Liver (tissue), 9 donors: ENCODE measurements around the gene RTN4R. TPM values are rescaled to one million over a fixed set of nuclear protein-coding genes. Genes with fewer than 3 reads are reported as not detected.
A peak's percentile ranks its signal among the peaks of the same experiment; 100 is the strongest.

ENCODE experiments used
- DNase-seq: peaks from one replicate; pipeline ENCODE4 v3.0.0-alpha.2; 2017; ENCODE audit warnings: low spot score
- H3K27ac ChIP-seq, 2 donors: one replicate each; pipeline ENCODE4 v1.7.0; 2013; ENCODE audit warnings: inconsistent platforms in 2 of 2, low read length in 2 of 2, control low read depth in 1 of 2, low read depth in 1 of 2, mild to moderate bottlenecking in 1 of 2
- H3K27me3 ChIP-seq, 4 donors: one replicate each; pipeline versions ENCODE4 v1.6.1 to v1.7.0; 2013; ENCODE audit warnings: low read length in 3 of 4, inconsistent platforms in 1 of 4, mild to moderate bottlenecking in 1 of 4, moderate library complexity in 1 of 4; ENCODE audit not compliant: control insufficient read depth in 4 of 4, insufficient read depth in 4 of 4
- H3K36me3 ChIP-seq, 4 donors: one replicate each; pipeline versions ENCODE4 v1.6.1 to v1.7.0; 2013; ENCODE audit warnings: low read length in 3 of 4, mild to moderate bottlenecking in 3 of 4, low read depth in 1 of 4, moderate library complexity in 1 of 4; ENCODE audit not compliant: control insufficient read depth in 4 of 4, insufficient read depth in 3 of 4
- H3K4me1 ChIP-seq, 4 donors: one replicate each; pipeline versions ENCODE4 v1.6.1 to v1.7.0; 2013; ENCODE audit warnings: low read length in 3 of 4, mild to moderate bottlenecking in 3 of 4, moderate library complexity in 1 of 4; ENCODE audit not compliant: control insufficient read depth in 4 of 4, insufficient read depth in 4 of 4
- H3K4me3 ChIP-seq, 3 donors: one replicate each; pipeline versions ENCODE4 v1.6.1 to v1.7.0; 2013; ENCODE audit warnings: low read length in 3 of 3, control low read depth in 1 of 3, low read depth in 1 of 3, mild to moderate bottlenecking in 1 of 3
- H3K9ac ChIP-seq, 2 donors: one replicate each; pipeline ENCODE4 v1.7.0; 2013; ENCODE audit warnings: low read length in 2 of 2, mild to moderate bottlenecking in 2 of 2, moderate library complexity in 2 of 2, control low read depth in 1 of 2, low read depth in 1 of 2
- H3K9me3 ChIP-seq, 4 donors: one replicate each; pipeline versions ENCODE4 v1.6.1 to v1.7.0; 2013; ENCODE audit warnings: low read length in 3 of 4; ENCODE audit not compliant: control insufficient read depth in 4 of 4
- EGR1 ChIP-seq, 2 donors: IDR thresholded peaks; 2 replicates each; pipeline ENCODE4 v1.6.1; 2016 to 2018; ENCODE audit warnings: antibody characterized with exemption in 2 of 2, low read depth in 2 of 2
- FOXA1 ChIP-seq: IDR thresholded peaks from 2 replicates; pipeline ENCODE4 v1.6.1; 2016; ENCODE audit warnings: antibody characterized with exemption
- FOXA2 ChIP-seq: IDR thresholded peaks from 2 replicates; pipeline ENCODE4 v1.6.1; 2016; ENCODE audit warnings: antibody characterized with exemption
- GABPA ChIP-seq, 2 donors: IDR thresholded peaks in 1 of 2; conservative IDR thresholded peaks in 1 of 2; 2 replicates each; pipeline ENCODE4 v1.6.1; 2016; ENCODE audit warnings: antibody characterized with exemption in 2 of 2, mild to moderate bottlenecking in 1 of 2, moderate library complexity in 1 of 2
- HNF4A ChIP-seq, 2 donors: conservative IDR thresholded peaks; 2 replicates each; pipeline ENCODE4 v1.6.1; 2016; ENCODE audit warnings: antibody characterized with exemption in 2 of 2, mild to moderate bottlenecking in 2 of 2
- HNF4G ChIP-seq: IDR thresholded peaks from 2 replicates; pipeline ENCODE4 v1.6.1; 2016; ENCODE audit warnings: antibody characterized with exemption
- JUND ChIP-seq, 2 donors: IDR thresholded peaks; 2 replicates each; pipeline ENCODE4 v1.6.1; 2016; ENCODE audit warnings: antibody characterized with exemption in 2 of 2
- NR2F2 ChIP-seq: IDR thresholded peaks from 2 replicates; pipeline ENCODE4 v1.6.1; 2016; ENCODE audit warnings: antibody characterized with exemption
- RAD21 ChIP-seq, 2 donors: IDR thresholded peaks; 2 replicates each; pipeline ENCODE4 v1.6.1; 2016; ENCODE audit warnings: antibody characterized with exemption in 2 of 2, mild to moderate bottlenecking in 2 of 2
- RXRA ChIP-seq, 2 donors: IDR thresholded peaks; 2 replicates each; pipeline ENCODE4 v1.6.1; 2017 to 2018; ENCODE audit warnings: antibody characterized with exemption in 2 of 2, mild to moderate bottlenecking in 1 of 2
- SP1 ChIP-seq: IDR thresholded peaks from 2 replicates; pipeline ENCODE4 v1.6.1; 2018; ENCODE audit warnings: antibody characterized with exemption, mild to moderate bottlenecking
- TAF1 ChIP-seq: conservative IDR thresholded peaks from 2 replicates; pipeline ENCODE4 v1.6.1; 2016; ENCODE audit warnings: antibody characterized with exemption, mild to moderate bottlenecking
- YY1 ChIP-seq: IDR thresholded peaks from 2 replicates; pipeline ENCODE4 v1.6.1; 2016; ENCODE audit warnings: antibody characterized with exemption, mild to moderate bottlenecking
- WGBS: extraction: QIAGEN DNeasy Blood & Tissue Kit; methylation state at CpG from one replicate; pipeline ENCODE4 v1.1.7; 2013; 5-methylcytosine and 5-hydroxymethylcytosine counted together
- polyA plus RNA-seq, 2 donors: library from polyadenylated mRNA; stranded (reverse) in 1 of 2; unstranded in 1 of 2; fragments of 200-250 nt in 1 of 2; fragments of >200 nt in 1 of 2; fragmentation: Nextera tagmentation in 1 of 2; extraction: Ambion mirVana in 1 of 2; gene quantifications; one replicate each; pipeline versions ENCODE4 v1.2.1 to v1.2.3, GENCODE V29; 2013 to 2015
- total RNA-seq, 2 donors: library from RNA; depleted of rRNA; stranded (reverse); fragments of >200 nt; gene quantifications; one replicate each; pipeline ENCODE4 v1.2.3, GENCODE V29; 2014
- TF ChIP-seq, protein P1 (sequence below): IDR thresholded peaks from 2 replicates; pipeline ENCODE4 v1.6.1; 2016; ENCODE audit warnings: antibody characterized with exemption
- TF ChIP-seq, protein P2 (sequence below): IDR thresholded peaks from 2 replicates; pipeline ENCODE4 v1.6.1; 2016; ENCODE audit warnings: antibody characterized with exemption, mild to moderate bottlenecking
- TF ChIP-seq, protein P3 (sequence below): fragments of 150-350 bp; IDR thresholded peaks from 2 replicates; pipeline ENCODE4 v1.5.1; 2017; ENCODE audit warnings: improper control_type of control experiment, low read depth, low read length; ENCODE audit not compliant: missing input control
- TF ChIP-seq, protein P4 (sequence below): IDR thresholded peaks from 2 replicates; pipeline ENCODE4 v1.6.1; 2016; ENCODE audit warnings: antibody characterized with exemption
- TF ChIP-seq, protein P5 (sequence below): IDR thresholded peaks from 2 replicates; pipeline ENCODE4 v1.6.1; 2016; ENCODE audit warnings: antibody characterized with exemption
- donor health status: healthy.
- donor health status: healthy.
- donor health status: healthy.
- donor health status: healthy.
- donor health status: healthy.

RTN4R gene
- total and polyA plus RNA-seq, 4 donors, result 0.33 to 10.4 (median 1.1) TPM

DNA sequence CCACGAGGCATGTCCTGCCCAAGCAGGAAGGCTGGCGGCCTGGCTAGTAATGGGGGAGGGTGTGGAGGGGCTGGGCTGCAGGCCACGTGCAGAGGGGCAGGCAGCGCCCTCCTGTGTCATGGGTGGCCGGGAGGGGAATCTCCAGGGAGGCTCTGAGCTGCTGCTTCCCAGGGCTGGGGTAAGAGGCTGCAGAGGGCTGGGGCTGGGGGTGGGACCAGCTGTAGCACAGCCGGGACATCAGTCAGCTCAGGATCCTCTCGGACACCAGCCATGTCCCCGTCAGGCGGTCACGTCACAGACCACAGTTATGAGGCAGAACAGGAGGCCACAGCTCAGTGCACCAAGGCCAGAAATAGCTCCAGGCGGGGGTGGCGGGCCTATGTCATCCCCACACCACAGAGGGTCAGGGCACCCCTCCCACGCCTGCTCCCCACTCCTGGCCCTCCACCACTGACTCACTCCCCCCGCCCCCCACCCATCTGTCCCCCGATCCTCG, 21.1 kb downstream of the RTN4R start:
- no peak for DNase-seq
- no peaks in the 10 kb centered on the region for H3K9me3 ChIP-seq
- peak overlapping the region; percentile 74 to 78 for H3K27ac ChIP-seq
- no peak overlapping the region for H3K9ac ChIP-seq
- H3K36me3 ChIP-seq, result no peaks in the 10 kb centered on the region
- no peak for TF ChIP-seq RXRA (IDR thresholded peaks at IDR 0.05)
- TF ChIP-seq, protein P1, sequence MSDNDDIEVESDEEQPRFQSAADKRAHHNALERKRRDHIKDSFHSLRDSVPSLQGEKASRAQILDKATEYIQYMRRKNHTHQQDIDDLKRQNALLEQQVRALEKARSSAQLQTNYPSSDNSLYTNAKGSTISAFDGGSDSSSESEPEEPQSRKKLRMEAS, result no peak
- TF ChIP-seq SP1, result no peak
- no peak for TF ChIP-seq JUND (IDR thresholded peaks at IDR 0.05)
- no peak for TF ChIP-seq TAF1
- TF ChIP-seq, protein P2, sequence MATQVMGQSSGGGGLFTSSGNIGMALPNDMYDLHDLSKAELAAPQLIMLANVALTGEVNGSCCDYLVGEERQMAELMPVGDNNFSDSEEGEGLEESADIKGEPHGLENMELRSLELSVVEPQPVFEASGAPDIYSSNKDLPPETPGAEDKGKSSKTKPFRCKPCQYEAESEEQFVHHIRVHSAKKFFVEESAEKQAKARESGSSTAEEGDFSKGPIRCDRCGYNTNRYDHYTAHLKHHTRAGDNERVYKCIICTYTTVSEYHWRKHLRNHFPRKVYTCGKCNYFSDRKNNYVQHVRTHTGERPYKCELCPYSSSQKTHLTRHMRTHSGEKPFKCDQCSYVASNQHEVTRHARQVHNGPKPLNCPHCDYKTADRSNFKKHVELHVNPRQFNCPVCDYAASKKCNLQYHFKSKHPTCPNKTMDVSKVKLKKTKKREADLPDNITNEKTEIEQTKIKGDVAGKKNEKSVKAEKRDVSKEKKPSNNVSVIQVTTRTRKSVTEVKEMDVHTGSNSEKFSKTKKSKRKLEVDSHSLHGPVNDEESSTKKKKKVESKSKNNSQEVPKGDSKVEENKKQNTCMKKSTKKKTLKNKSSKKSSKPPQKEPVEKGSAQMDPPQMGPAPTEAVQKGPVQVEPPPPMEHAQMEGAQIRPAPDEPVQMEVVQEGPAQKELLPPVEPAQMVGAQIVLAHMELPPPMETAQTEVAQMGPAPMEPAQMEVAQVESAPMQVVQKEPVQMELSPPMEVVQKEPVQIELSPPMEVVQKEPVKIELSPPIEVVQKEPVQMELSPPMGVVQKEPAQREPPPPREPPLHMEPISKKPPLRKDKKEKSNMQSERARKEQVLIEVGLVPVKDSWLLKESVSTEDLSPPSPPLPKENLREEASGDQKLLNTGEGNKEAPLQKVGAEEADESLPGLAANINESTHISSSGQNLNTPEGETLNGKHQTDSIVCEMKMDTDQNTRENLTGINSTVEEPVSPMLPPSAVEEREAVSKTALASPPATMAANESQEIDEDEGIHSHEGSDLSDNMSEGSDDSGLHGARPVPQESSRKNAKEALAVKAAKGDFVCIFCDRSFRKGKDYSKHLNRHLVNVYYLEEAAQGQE, result no peak
- no peak for TF ChIP-seq HNF4A (conservative IDR thresholded peaks at IDR 0.05)
- TF ChIP-seq, protein P3, sequence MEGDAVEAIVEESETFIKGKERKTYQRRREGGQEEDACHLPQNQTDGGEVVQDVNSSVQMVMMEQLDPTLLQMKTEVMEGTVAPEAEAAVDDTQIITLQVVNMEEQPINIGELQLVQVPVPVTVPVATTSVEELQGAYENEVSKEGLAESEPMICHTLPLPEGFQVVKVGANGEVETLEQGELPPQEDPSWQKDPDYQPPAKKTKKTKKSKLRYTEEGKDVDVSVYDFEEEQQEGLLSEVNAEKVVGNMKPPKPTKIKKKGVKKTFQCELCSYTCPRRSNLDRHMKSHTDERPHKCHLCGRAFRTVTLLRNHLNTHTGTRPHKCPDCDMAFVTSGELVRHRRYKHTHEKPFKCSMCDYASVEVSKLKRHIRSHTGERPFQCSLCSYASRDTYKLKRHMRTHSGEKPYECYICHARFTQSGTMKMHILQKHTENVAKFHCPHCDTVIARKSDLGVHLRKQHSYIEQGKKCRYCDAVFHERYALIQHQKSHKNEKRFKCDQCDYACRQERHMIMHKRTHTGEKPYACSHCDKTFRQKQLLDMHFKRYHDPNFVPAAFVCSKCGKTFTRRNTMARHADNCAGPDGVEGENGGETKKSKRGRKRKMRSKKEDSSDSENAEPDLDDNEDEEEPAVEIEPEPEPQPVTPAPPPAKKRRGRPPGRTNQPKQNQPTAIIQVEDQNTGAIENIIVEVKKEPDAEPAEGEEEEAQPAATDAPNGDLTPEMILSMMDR, result no peak
- TF ChIP-seq EGR1 (IDR thresholded peaks at IDR 0.05; ENCODE audit: low read depth in 2 of 2), result no peak
- no peak for TF ChIP-seq NR2F2
- TF ChIP-seq, protein P4, sequence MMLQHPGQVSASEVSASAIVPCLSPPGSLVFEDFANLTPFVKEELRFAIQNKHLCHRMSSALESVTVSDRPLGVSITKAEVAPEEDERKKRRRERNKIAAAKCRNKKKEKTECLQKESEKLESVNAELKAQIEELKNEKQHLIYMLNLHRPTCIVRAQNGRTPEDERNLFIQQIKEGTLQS, result no peak
- no peak for TF ChIP-seq FOXA2
- TF ChIP-seq FOXA1, result no peak
- no peak for TF ChIP-seq YY1
- TF ChIP-seq, protein P5, sequence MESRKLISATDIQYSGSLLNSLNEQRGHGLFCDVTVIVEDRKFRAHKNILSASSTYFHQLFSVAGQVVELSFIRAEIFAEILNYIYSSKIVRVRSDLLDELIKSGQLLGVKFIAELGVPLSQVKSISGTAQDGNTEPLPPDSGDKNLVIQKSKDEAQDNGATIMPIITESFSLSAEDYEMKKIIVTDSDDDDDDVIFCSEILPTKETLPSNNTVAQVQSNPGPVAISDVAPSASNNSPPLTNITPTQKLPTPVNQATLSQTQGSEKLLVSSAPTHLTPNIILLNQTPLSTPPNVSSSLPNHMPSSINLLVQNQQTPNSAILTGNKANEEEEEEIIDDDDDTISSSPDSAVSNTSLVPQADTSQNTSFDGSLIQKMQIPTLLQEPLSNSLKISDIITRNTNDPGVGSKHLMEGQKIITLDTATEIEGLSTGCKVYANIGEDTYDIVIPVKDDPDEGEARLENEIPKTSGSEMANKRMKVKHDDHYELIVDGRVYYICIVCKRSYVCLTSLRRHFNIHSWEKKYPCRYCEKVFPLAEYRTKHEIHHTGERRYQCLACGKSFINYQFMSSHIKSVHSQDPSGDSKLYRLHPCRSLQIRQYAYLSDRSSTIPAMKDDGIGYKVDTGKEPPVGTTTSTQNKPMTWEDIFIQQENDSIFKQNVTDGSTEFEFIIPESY, result no peak
- H3K4me1 ChIP-seq, result peaks cover 40 to 84% (median 77%) of the 10 kb centered on the region in 4 donors
- 45% methylated on average over 16 of the region's 16 CpGs for WGBS
- no peaks in the 10 kb centered on the region for H3K27me3 ChIP-seq
- no peak overlapping the region for H3K4me3 ChIP-seq

DNA sequence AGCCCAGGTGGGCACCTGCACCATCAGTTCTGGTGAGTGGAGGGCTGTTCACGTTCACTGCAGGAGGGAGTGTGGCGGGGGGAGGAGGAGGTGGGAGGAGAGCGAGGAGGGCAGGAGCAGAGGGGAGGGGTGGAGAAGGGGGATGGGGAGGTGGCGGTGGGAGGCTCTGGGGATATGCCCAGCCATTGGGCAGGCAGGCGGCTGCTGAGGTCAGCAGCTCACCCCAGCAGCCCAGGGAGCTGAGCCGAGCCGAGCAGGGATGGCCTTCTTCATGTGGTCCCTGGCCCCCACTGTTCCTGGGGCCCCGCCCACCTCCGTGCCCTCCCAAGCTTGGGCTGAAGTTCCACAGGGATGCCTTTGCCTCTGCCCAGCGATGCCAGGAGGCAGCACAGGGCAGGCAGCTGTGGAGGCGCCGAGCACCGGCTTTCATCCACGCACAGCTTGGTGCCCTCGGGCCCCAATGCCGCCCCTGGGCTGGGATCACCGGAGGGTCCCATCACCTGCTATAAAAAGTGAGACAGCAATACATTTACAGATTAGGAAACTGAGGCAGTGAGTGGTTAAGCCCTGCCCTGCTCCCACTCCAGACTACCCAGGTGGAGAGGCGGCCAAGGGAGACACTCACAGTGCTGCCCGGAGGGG, 21.6 kb downstream of the RTN4R start:
- Histone ChIP-seq H3K36me3 (no peaks in the 10 kb centered on the region), H3K4me1 (peaks cover 40 to 90% (median 83%) of the 10 kb centered on the region in 4 donors), H3K4me3 (no peak overlapping the region), H3K9me3 (no peaks in the 10 kb centered on the region), H3K27me3 (no peaks in the 10 kb centered on the region), H3K27ac (peak overlapping the region; percentile 74 to 78), H3K9ac (no peak overlapping the region)
- WGBS, result 56% methylated on average over 19 of the region's 19 CpGs
- DNase-seq, result no peak
- TF ChIP-seq SP1 (no peak), HNF4G (no peak), TAF1 (no peak), GABPA (IDR thresholded peaks at IDR 0.05 in 1 of 2, conservative IDR thresholded peaks at IDR 0.05 in 1 of 2) (no peak), EGR1 (IDR thresholded peaks at IDR 0.05; ENCODE audit: low read depth in 2 of 2) (no peak), RAD21 (IDR thresholded peaks at IDR 0.05) (no peak), JUND (IDR thresholded peaks at IDR 0.05) (no peak), YY1 (no peak), NR2F2 (no peak), HNF4A (conservative IDR thresholded peaks at IDR 0.05) (no peak), FOXA1 (no peak)
- TF ChIP-seq, protein P4, result no peak
- TF ChIP-seq, protein P5, result no peak
